H1 (cell line): ENCODE results near the gene AGXT2. TPM values are rescaled to one million over a fixed set of nuclear protein-coding genes. Genes with fewer than 3 reads are reported as not detected.

ENCODE experiments used
- CTCF ChIA-PET: fragments of 300-600 bp; sonication (Branson Sonifier 250); formaldehyde crosslinking; loops from one replicate; lab custom pipeline; 2021; ENCODE audit not compliant: partially characterized antibody; lab: Charles Lee
- POLR2A ChIA-PET: fragments of 300-600 bp; sonication (Branson Sonifier 250); formaldehyde crosslinking; loops from one replicate; lab custom pipeline; 2021; ENCODE audit warnings: inconsistent platforms; ENCODE audit not compliant: partially characterized antibody; lab: Charles Lee
- DNase-seq, 2 experiments: peaks; one replicate each; pipeline versions ENCODE4 v3.0.0 to v3.0.0-alpha.2; 2010 to 2022; ENCODE audit warnings: low spot score in 2 of 2, low read depth in 1 of 2, mixed read lengths in 1 of 2
- FAIRE-seq: peaks from 2 replicates; lab custom pipeline; 2011; peaks lifted over from hg19 to GRCh38; lab: Jason Lieb, UNC
- H2AFZ ChIP-seq: 2 replicates; pipeline ENCODE4 v1.8.1; 2012; ENCODE audit warnings: low read length, inconsistent platforms
- H2AK5ac ChIP-seq: 2 replicates; pipeline ENCODE4 v1.6.1; 2013; ENCODE audit warnings: low read depth, low read length
- H2BK120ac ChIP-seq: replicated peaks from 2 replicates; pipeline ENCODE3; 2013; ENCODE audit warnings: low read depth, low read length, inconsistent platforms
- H2BK12ac ChIP-seq: 2 replicates; pipeline ENCODE4 v1.6.1; 2013; ENCODE audit warnings: low read depth, low read length
- H2BK15ac ChIP-seq: 2 replicates; pipeline ENCODE4 v1.6.1; 2013; ENCODE audit warnings: low read length
- H2BK20ac ChIP-seq: 2 replicates; pipeline ENCODE4 v1.6.1; 2013; ENCODE audit warnings: low read length
- H2BK5ac ChIP-seq: 2 replicates; pipeline ENCODE4 v1.6.1; 2013; ENCODE audit warnings: low read depth, low read length
- H3K14ac ChIP-seq: 2 replicates; pipeline ENCODE4 v1.6.1; 2013; ENCODE audit warnings: inconsistent platforms; ENCODE audit not compliant: insufficient read length
- H3K18ac ChIP-seq: 2 replicates; pipeline ENCODE4 v1.6.1; 2013; ENCODE audit warnings: low read length; ENCODE audit errors: extremely low read depth
- H3K23ac ChIP-seq: 2 replicates; pipeline ENCODE4 v1.6.1; 2013; ENCODE audit warnings: inconsistent platforms; ENCODE audit not compliant: insufficient read length
- H3K23me2 ChIP-seq: 2 replicates; pipeline ENCODE4 v1.6.1; 2013; ENCODE audit warnings: low read depth, low read length
- H3K27ac ChIP-seq: 2 replicates; pipeline ENCODE4 v1.6.1; 2011; ENCODE audit warnings: low read depth, low read length, inconsistent platforms
- H3K27me3 ChIP-seq, 4 experiments: replicated peaks in 1 of 4; 1 replicate in 1 of 4; 2 replicates in 3 of 4; pipeline versions ENCODE4 v1.6.1 to v1.8.1; 2011 to 2013; ENCODE audit warnings: low read length in 3 of 4, mild to moderate bottlenecking in 3 of 4, inconsistent platforms in 2 of 4, mixed read lengths in 2 of 4, moderate library complexity in 1 of 4; ENCODE audit not compliant: control insufficient read depth in 3 of 4, insufficient read depth in 3 of 4; ENCODE audit errors: extremely low read depth in 1 of 4
- H3K36me3 ChIP-seq, 4 experiments: 2 replicates each; pipeline versions ENCODE4 v1.6.1 to v1.8.1; 2011 to 2013; ENCODE audit warnings: mild to moderate bottlenecking in 4 of 4, low read length in 3 of 4, moderate library complexity in 2 of 4, control low read depth in 1 of 4, inconsistent platforms in 1 of 4; ENCODE audit not compliant: insufficient read depth in 4 of 4, control insufficient read depth in 2 of 4
- H3K4ac ChIP-seq: replicated peaks from 2 replicates; pipeline ENCODE3; 2013; ENCODE audit warnings: low read length, low read depth, mixed read lengths, inconsistent platforms; ENCODE audit not compliant: insufficient read length
- H3K4me1 ChIP-seq, 4 experiments: replicated peaks in 1 of 4; 1 replicate in 1 of 4; 2 replicates in 3 of 4; pipeline versions ENCODE4 v1.6.1 to v1.8.1; 2011 to 2013; ENCODE audit warnings: low read length in 3 of 4, inconsistent platforms in 2 of 4, mixed read lengths in 1 of 4; ENCODE audit not compliant: insufficient read depth in 4 of 4, control insufficient read depth in 3 of 4
- H3K4me2 ChIP-seq, 2 experiments: 2 replicates each; pipeline versions ENCODE4 v1.6.1 to v1.8.1; 2011 to 2013; ENCODE audit warnings: low read depth in 2 of 2, low read length in 2 of 2, control low read depth in 1 of 2, inconsistent platforms in 1 of 2, mild to moderate bottlenecking in 1 of 2; ENCODE audit not compliant: insufficient read depth in 1 of 2
- H3K4me3 ChIP-seq, 4 experiments: fragments of 200-600, 300-600 bp in 1 of 4; sonication (generic), shearing (Covaris generic), sonication (Bioruptor Twin) in 1 of 4; 2 replicates each; pipeline versions ENCODE4 v1.5.1 to v1.8.1; 2011 to 2016; ENCODE audit warnings: low read length in 4 of 4, low read depth in 3 of 4, control low read depth in 2 of 4, inconsistent platforms in 2 of 4, mild to moderate bottlenecking in 2 of 4, mixed read lengths in 1 of 4, moderate library complexity in 1 of 4; ENCODE audit not compliant: insufficient read depth in 2 of 4; ENCODE audit errors: extremely low read depth in 1 of 4
- H3K56ac ChIP-seq: replicated peaks from 2 replicates; pipeline ENCODE3; 2013; ENCODE audit warnings: low read depth, mild to moderate bottlenecking, mixed read lengths, low read length, inconsistent platforms; ENCODE audit not compliant: insufficient read length
- H3K79me1 ChIP-seq: 2 replicates; pipeline ENCODE4 v1.6.1; 2013; ENCODE audit warnings: low read depth, low read length, control low read depth
- H3K79me2 ChIP-seq, 2 experiments: 2 replicates each; pipeline versions ENCODE4 v1.6.1 to v1.8.1; 2012 to 2013; ENCODE audit warnings: low read length in 2 of 2, mild to moderate bottlenecking in 2 of 2, inconsistent platforms in 1 of 2; ENCODE audit not compliant: insufficient read depth in 2 of 2, control insufficient read depth in 1 of 2
- H3K9ac ChIP-seq, 4 experiments: replicated peaks in 1 of 4; 1 replicate in 1 of 4; 2 replicates in 3 of 4; pipeline versions ENCODE4 v1.6.1 to v1.8.1; 2011 to 2013; ENCODE audit warnings: low read depth in 3 of 4, low read length in 3 of 4, control low read depth in 2 of 4, mild to moderate bottlenecking in 2 of 4, moderate library complexity in 2 of 4, inconsistent platforms in 1 of 4; ENCODE audit errors: extremely low read depth in 1 of 4
- H3K9me3 ChIP-seq, 2 experiments: 2 replicates each; pipeline versions ENCODE4 v1.6.1 to v1.8.1; 2012 to 2013; ENCODE audit warnings: mild to moderate bottlenecking in 2 of 2, moderate library complexity in 2 of 2, control low read depth in 1 of 2, inconsistent platforms in 1 of 2, low read depth in 1 of 2, low read length in 1 of 2, mixed read lengths in 1 of 2; ENCODE audit not compliant: insufficient read depth in 2 of 2
- H4K20me1 ChIP-seq, 2 experiments: replicated peaks in 1 of 2; 2 replicates each; pipeline versions ENCODE3 to v1.8.1; 2011 to 2013; ENCODE audit warnings: inconsistent platforms in 2 of 2, low read length in 2 of 2, mild to moderate bottlenecking in 1 of 2; ENCODE audit not compliant: insufficient read depth in 2 of 2, control insufficient read depth in 1 of 2
- H4K5ac ChIP-seq: 2 replicates; pipeline ENCODE4 v1.6.1; 2013; ENCODE audit warnings: low read length, low read depth, mixed read lengths, inconsistent platforms; ENCODE audit not compliant: insufficient read length
- H4K8ac ChIP-seq: 2 replicates; pipeline ENCODE4 v1.8.0; 2013; ENCODE audit warnings: mild to moderate bottlenecking, moderate library complexity, low read length, inconsistent platforms; ENCODE audit not compliant: insufficient read depth; ENCODE audit errors: extremely low read depth
- H4K91ac ChIP-seq: replicated peaks from 2 replicates; pipeline ENCODE3; 2013; ENCODE audit warnings: low read length, mixed read lengths, inconsistent platforms; ENCODE audit not compliant: insufficient read length
- CHD1 ChIP-seq: IDR thresholded peaks from 2 replicates; pipeline ENCODE4 v1.6.1; 2012; ENCODE audit warnings: low read depth, low read length, improper control_type of control experiment
- CTBP2 ChIP-seq: IDR thresholded peaks from 2 replicates; pipeline ENCODE4 v1.7.0; 2011; ENCODE audit warnings: borderline replicate concordance, mild to moderate bottlenecking, moderate library complexity, mixed read lengths, low read length; ENCODE audit not compliant: insufficient read depth, insufficient read length
- PHF8 ChIP-seq: fragments of 200-600 bp; sonication (generic); conservative IDR thresholded peaks from 2 replicates; pipeline ENCODE4 v1.7.1; 2012; ENCODE audit warnings: low read depth, mild to moderate bottlenecking, inconsistent platforms, low read length, moderate library complexity
- POLR2A ChIP-seq, 2 experiments: IDR thresholded peaks; 1 replicate in 1 of 2; 2 replicates in 1 of 2; pipeline ENCODE4 v1.6.1; 2011; ENCODE audit warnings: low read depth in 2 of 2, low read length in 2 of 2, mild to moderate bottlenecking in 2 of 2; ENCODE audit errors: control extremely low read depth in 1 of 2
- RFX5 ChIP-seq: IDR thresholded peaks from 2 replicates; pipeline ENCODE4 v1.6.1; 2011; ENCODE audit warnings: low read depth, low read length, improper control_type of control experiment, borderline replicate concordance
- WGBS, 2 experiments: shearing (Covaris generic) in 1 of 2; methylation state at CpG; one replicate each; pipeline versions ENCODE4 v1.1.6 to v1.1.7; 2013 to 2015; ENCODE audit warnings: low lambda C conversion rate in 2 of 2, mixed read lengths in 2 of 2, inconsistent platforms in 1 of 2, low coverage in 1 of 2, missing lambda C conversion rate in 1 of 2; ENCODE audit not compliant: insufficient replicate concordance in 2 of 2, insufficient coverage in 1 of 2, insufficient read length in 1 of 2; ENCODE audit errors: extremely low coverage in 1 of 2, missing lambda C conversion rate in 1 of 2; 5-methylcytosine and 5-hydroxymethylcytosine counted together
- polyA plus RNA-seq, 7 experiments: library from polyadenylated mRNA; depleted of rRNA in 3 of 7; stranded (reverse) in 5 of 7; unstranded in 2 of 7; fragments of >200 nt in 5 of 7; fragments of 200-250 nt in 2 of 7; gene quantifications; 1 replicate in 5 of 7; 2 replicates in 1 of 7; 4 replicates in 1 of 7; pipeline versions ENCODE4 v1.2.1 to v1.2.3, GENCODE V29; 2011 to 2013; ENCODE audit warnings: missing spikeins in 2 of 7, mixed read lengths in 2 of 7
- total RNA-seq: library from RNA; stranded (reverse); fragmentation: NEBNext Ultra II Directional; extraction: Animal tissue kit (Norgen Biotek cat#: 25700); gene quantifications from 2 replicates; pipeline ENCODE4 v1.2.1, GENCODE V29; 2021

AGXT2 gene
- total and polyA plus RNA-seq, 2 of the 8 experiments (the other 6 are each of a cell fraction or from before 2014, with no cell fraction given) = not detected

DNA sequence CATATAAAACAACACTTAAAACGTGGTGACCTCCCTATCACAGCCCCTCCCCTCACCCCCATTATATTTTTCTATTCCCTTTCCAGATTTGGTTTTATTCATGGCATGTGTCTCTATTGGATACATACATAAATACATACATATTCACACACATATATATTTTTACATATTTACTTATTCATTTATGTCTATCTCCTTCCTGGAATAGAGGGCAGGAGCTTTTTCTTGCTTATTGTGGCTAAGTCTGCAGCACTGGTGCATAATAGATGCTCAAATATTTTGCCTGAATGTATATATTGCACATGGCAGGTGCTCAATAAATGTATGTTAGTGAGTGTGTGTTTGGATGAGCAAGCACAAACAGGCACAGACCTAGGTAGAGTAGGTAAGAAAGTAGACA, 2.5 kb downstream of the AGXT2 start:
- H3K23me2 ChIP-seq = no peaks in the 10 kb centered on the region
- no peak overlapping the region for H3K9ac ChIP-seq
- no peak overlapping the region for H3K4ac ChIP-seq
- H2AFZ ChIP-seq = no peak overlapping the region
- no peak overlapping the region for H3K14ac ChIP-seq
- no peak overlapping the region for H4K8ac ChIP-seq
- no peak overlapping the region for H2BK5ac ChIP-seq
- H3K27me3 ChIP-seq = no peaks in the 10 kb centered on the region
- no peaks in the 10 kb centered on the region for H3K79me2 ChIP-seq
- TF ChIP-seq POLR2A (IDR thresholded peaks at IDR 0.05; ENCODE audit: control extremely low read depth in 1 of 2, low read depth in 2 of 2, low read length in 2 of 2) (no peak), PHF8 (no peak), CHD1 (no peak), RFX5 (no peak), CTBP2 (no peak)
- H3K23ac ChIP-seq = no peak overlapping the region
- FAIRE-seq (no peak), DNase-seq (no peak)
- CTCF ChIA-PET = interaction anchor here (1.4 kb wide), 1 partner anchor 46 kb away, joined by 3 read pairs; no protein-coding TSS in a partner anchor
- no peaks in the 10 kb centered on the region for H3K79me1 ChIP-seq
- H4K5ac ChIP-seq = no peak overlapping the region
- no peaks in the 10 kb centered on the region for H3K9me3 ChIP-seq
- H2AK5ac ChIP-seq = no peak overlapping the region
- H2BK20ac ChIP-seq = no peak overlapping the region
- no peaks in the 10 kb centered on the region for H3K36me3 ChIP-seq
- no peak overlapping the region for H3K56ac ChIP-seq
- H2BK120ac ChIP-seq = no peak overlapping the region
- no peak overlapping the region for H3K18ac ChIP-seq
- WGBS, 2 experiments = 92% methylated on average over 1 of the region's 1 CpG; no CpG with 5 or more reads in 1 of the 2 experiments
- no peak overlapping the region for H2BK12ac ChIP-seq
- POLR2A ChIA-PET = no interaction called here
- no peak overlapping the region for H4K91ac ChIP-seq
- H3K4me3 ChIP-seq = no peak overlapping the region
- H2BK15ac ChIP-seq = no peak overlapping the region
- no peaks in the 10 kb centered on the region for H4K20me1 ChIP-seq
- H3K27ac ChIP-seq = no peak overlapping the region
- no peak overlapping the region for H3K4me2 ChIP-seq
- H3K4me1 ChIP-seq = no peaks in the 10 kb centered on the region
